H7 (cell line): ENCODE results near the gene TMCC1. TPM values are rescaled to one million over a fixed set of nuclear protein-coding genes. Genes with fewer than 3 reads are reported as not detected.
A peak's percentile ranks its signal among the peaks of the same experiment; 100 is the strongest.
"Not testable (repeated sequence)": the region's sequence is repeated elsewhere in the genome, so short reads cannot be mapped to it uniquely, and the experiment has no call there.

Experiments used
- DNase-seq: peaks from one replicate; pipeline ENCODE4 v3.0.0; 2012
- H3K27me3 ChIP-seq: 2 replicates; pipeline ENCODE4 v1.6.0; 2011; ENCODE audit warnings: mild to moderate bottlenecking, low read length; ENCODE audit not compliant: control insufficient read depth, insufficient read depth
- H3K36me3 ChIP-seq: replicated peaks from 2 replicates; pipeline ENCODE4 v1.5.1; 2011; ENCODE audit warnings: low read length; ENCODE audit not compliant: control insufficient read depth, insufficient read depth
- H3K4me3 ChIP-seq: 2 replicates; pipeline ENCODE4 v1.5.1; 2011; ENCODE audit warnings: low read depth, mild to moderate bottlenecking, control low read depth, low read length, moderate library complexity; ENCODE audit not compliant: insufficient read depth
- total RNA-seq: library from RNA; depleted of rRNA; stranded (reverse); fragments of >200 nt; shearing (Covaris generic); gene quantifications from 2 replicates; pipeline ENCODE4 v1.2.3, GENCODE V29; 2014

TMCC1 gene
- total RNA-seq, 1 experiment from 2014 or later, result 24.5 TPM

- Histone ChIP-seq H3K4me3 (no peak overlapping the region), H3K36me3 (peaks cover 3% of the 10 kb centered on the region), H3K27me3 (no peaks in the 10 kb centered on the region)
- DNase-seq, result peak; percentile 17
These were observed 24.6 kb downstream of the TMCC1 start for GRCh38 chr3:129868912-129869311.

GRCh38 chr3:129867506-129868124, 25.9 kb downstream of the TMCC1 start:
- no peaks in the 10 kb centered on the region for H3K27me3 ChIP-seq
- no peak for DNase-seq
- no peak overlapping the region for H3K4me3 ChIP-seq
- no peaks in the 10 kb centered on the region for H3K36me3 ChIP-seq

GRCh38 chr3:129865806-129866205, 27.7 kb downstream of the TMCC1 start:
- Histone ChIP-seq H3K27me3 (no peaks in the 10 kb centered on the region), H3K36me3 (no peaks in the 10 kb centered on the region), H3K4me3 (no peak overlapping the region)
- DNase-seq, result no peak

GRCh38 chr3:129864519-129864918, 29.0 kb downstream of the TMCC1 start:
- no peak overlapping the region for H3K4me3 ChIP-seq
- H3K36me3 ChIP-seq, result no peaks in the 10 kb centered on the region
- H3K27me3 ChIP-seq, result no peaks in the 10 kb centered on the region
- DNase-seq, result no peak

GRCh38 chr3:129859272-129859671, 34.2 kb downstream of the TMCC1 start:
- no peak for DNase-seq
- H3K4me3 ChIP-seq, result no peak overlapping the region
- H3K27me3 ChIP-seq, result no peaks in the 10 kb centered on the region
- H3K36me3 ChIP-seq, result no peaks in the 10 kb centered on the region

- H3K4me3 ChIP-seq, result no peak overlapping the region
- H3K27me3 ChIP-seq, result no peaks in the 10 kb centered on the region
- H3K36me3 ChIP-seq, result no peaks in the 10 kb centered on the region
- no peak for DNase-seq
These were observed 35.6 kb downstream of the TMCC1 start for GRCh38 chr3:129857899-129858298.

GRCh38 chr3:129856790-129857189, 36.7 kb downstream of the TMCC1 start:
- H3K36me3 ChIP-seq, H3K4me3 ChIP-seq, H3K27me3 ChIP-seq, DNase-seq: not testable (repeated sequence)

- no peak overlapping the region for H3K4me3 ChIP-seq
- no peak for DNase-seq
- no peaks in the 10 kb centered on the region for H3K27me3 ChIP-seq
- peaks cover 2% of the 10 kb centered on the region; the same call in 1 of the 2 replicates for H3K36me3 ChIP-seq
These were observed 37.6 kb downstream of the TMCC1 start for GRCh38 chr3:129855832-129856419.

GRCh38 chr3:129855170-129855831, 38.2 kb downstream of the TMCC1 start:
- no peak for DNase-seq
- H3K36me3 ChIP-seq, result peaks cover 2% of the 10 kb centered on the region; the same call in 1 of the 2 replicates
- no peak overlapping the region for H3K4me3 ChIP-seq
- no peaks in the 10 kb centered on the region for H3K27me3 ChIP-seq

- Histone ChIP-seq H3K4me3 (no peak overlapping the region), H3K36me3 (peaks cover 2% of the 10 kb centered on the region; the same call in 1 of the 2 replicates), H3K27me3 (no peaks in the 10 kb centered on the region)
- DNase-seq, result no peak
These were observed 39.1 kb downstream of the TMCC1 start for GRCh38 chr3:129854460-129854859.

GRCh38 chr3:129845956-129846355, 47.6 kb downstream of the TMCC1 start:
- no peaks in the 10 kb centered on the region for H3K36me3 ChIP-seq
- no peak for DNase-seq
- no peak overlapping the region for H3K4me3 ChIP-seq
- no peaks in the 10 kb centered on the region for H3K27me3 ChIP-seq

GRCh38 chr3:129840707-129841360, 52.7 kb downstream of the TMCC1 start:
- H3K4me3 ChIP-seq, result no peak overlapping the region

GRCh38 chr3:129838086-129838485, 55.4 kb downstream of the TMCC1 start:
- Histone ChIP-seq H3K4me3 (no peak overlapping the region), H3K36me3 (no peaks in the 10 kb centered on the region), H3K27me3 (no peaks in the 10 kb centered on the region)
- DNase-seq, result no peak

More at GRCh38 chr3:129840707-129841360, 52.7 kb downstream of the TMCC1 start:
- no peak for DNase-seq
- Histone ChIP-seq H3K36me3 (no peaks in the 10 kb centered on the region), H3K27me3 (no peaks in the 10 kb centered on the region)

- Histone ChIP-seq H3K4me3 (no peak overlapping the region), H3K36me3 (no peaks in the 10 kb centered on the region), H3K27me3 (no peaks in the 10 kb centered on the region)
- peak; percentile 11 for DNase-seq
These were observed 56.4 kb downstream of the TMCC1 start for GRCh38 chr3:129837065-129837642.
